HG03045 (cell line): Measurements from ENCODE around the gene UBA6.
"Not testable (repeated sequence)": the region's sequence is repeated elsewhere in the genome, so short reads cannot be mapped to it uniquely, and the experiment has no call there.

Source experiments
- ATAC-seq: cut with Tn5 transposase; IDR thresholded peaks from one replicate; pipeline ENCODE4 v1.9.1; 2021; ENCODE audit warnings: mild to moderate bottlenecking, moderate library complexity; ENCODE audit not compliant: unreplicated experiment

UBA6 gene

GRCh38 chr4:67674098-67674497 lies 26.9 kb downstream of the UBA6 start:
- ATAC-seq, result no peak

GRCh38 chr4:67668315-67668714 lies 32.6 kb downstream of the UBA6 start:
- no peak for ATAC-seq

- no peak for ATAC-seq
Observed at GRCh38 chr4:67660418-67660817, 40.5 kb downstream of the UBA6 start.

- no peak for ATAC-seq
Observed at GRCh38 chr4:67659065-67659464, 41.9 kb downstream of the UBA6 start.

- no peak for ATAC-seq
Observed at GRCh38 chr4:67658302-67658701, 42.7 kb downstream of the UBA6 start.

GRCh38 chr4:67651536-67651935 lies 49.4 kb downstream of the UBA6 start:
- no peak for ATAC-seq

- ATAC-seq, result no peak
Observed at GRCh38 chr4:67638136-67638535, 62.8 kb downstream of the UBA6 start.

GRCh38 chr4:67636978-67637377 lies 64.0 kb downstream of the UBA6 start:
- ATAC-seq, result not testable (repeated sequence)

- no peak for ATAC-seq
Observed at GRCh38 chr4:67635331-67635730, 65.6 kb downstream of the UBA6 start.

GRCh38 chr4:67634741-67635140 lies 66.2 kb downstream of the UBA6 start:
- no peak for ATAC-seq

- ATAC-seq, result no peak
Observed at GRCh38 chr4:67632492-67632891, 68.5 kb downstream of the UBA6 start.

GRCh38 chr4:67624939-67625338 lies 76.0 kb downstream of the UBA6 start:
- no peak for ATAC-seq

GRCh38 chr4:67616478-67616877 lies 84.5 kb downstream of the UBA6 start:
- ATAC-seq, result no peak

GRCh38 chr4:67615119-67615518 lies 85.8 kb downstream of the UBA6 start:
- ATAC-seq, result no peak

GRCh38 chr4:67614186-67614585 lies 86.8 kb downstream of the UBA6 start:
- ATAC-seq, result no peak

GRCh38 chr4:67608027-67608426 lies 92.9 kb downstream of the UBA6 start:
- no peak for ATAC-seq

GRCh38 chr4:67604749-67605148 lies 96.2 kb downstream of the UBA6 start:
- no peak for ATAC-seq

- no peak for ATAC-seq
Observed at GRCh38 chr4:67604029-67604381, 97.0 kb downstream of the UBA6 start.

- ATAC-seq, result no peak
Observed at GRCh38 chr4:67603310-67604028, 97.5 kb downstream of the UBA6 start.

- no peak for ATAC-seq
Observed at GRCh38 chr4:67593741-67594175, 107.2 kb downstream of the UBA6 start.

- no peak for ATAC-seq
Observed at GRCh38 chr4:67587156-67587555, 113.8 kb downstream of the UBA6 start.

- no peak for ATAC-seq
Observed at GRCh38 chr4:67584496-67584895, 116.5 kb downstream of the UBA6 start.

- ATAC-seq, result no peak
Observed at GRCh38 chr4:67581913-67582312, 119.0 kb downstream of the UBA6 start.
